Measurements from ENCODE around the gene TCF7L1.

TCF7L1 gene

GRCh38 chr2:85188852-85189251, 55.7 kb downstream of the TCF7L1 start:
- TF ChIP-seq EGR1 (IDR thresholded peaks at IDR 0.05) (no peak), CREB1 (IDR thresholded peaks at IDR 0.05; ENCODE audit: low read depth) (no peak), NFIC (IDR thresholded peaks at IDR 0.05) (no peak), YY1 (IDR thresholded peaks at IDR 0.05; ENCODE audit: low read depth) (no peak), FOXM1 (IDR thresholded peaks at IDR 0.05; ENCODE audit: borderline replicate concordance, low read depth) (no peak), TEAD4 (IDR thresholded peaks at IDR 0.05) (no peak), EP300 (IDR thresholded peaks at IDR 0.05; ENCODE audit: borderline replicate concordance) (no peak), ZBTB7A (IDR thresholded peaks at IDR 0.05; ENCODE audit: low read depth) (no peak), TAF1 (IDR thresholded peaks at IDR 0.05; ENCODE audit: low read depth) (no peak), REST (IDR thresholded peaks at IDR 0.05; ENCODE audit: low read depth) (no peak), MAX (IDR thresholded peaks at IDR 0.05) (no peak), CEBPB (IDR thresholded peaks at IDR 0.05) (no peak), TCF12 (IDR thresholded peaks at IDR 0.05; ENCODE audit: low read depth) (no peak), RAD21 (IDR thresholded peaks at IDR 0.05; ENCODE audit: low read depth) (no peak)
- TF ChIP-seq, protein P1, sequence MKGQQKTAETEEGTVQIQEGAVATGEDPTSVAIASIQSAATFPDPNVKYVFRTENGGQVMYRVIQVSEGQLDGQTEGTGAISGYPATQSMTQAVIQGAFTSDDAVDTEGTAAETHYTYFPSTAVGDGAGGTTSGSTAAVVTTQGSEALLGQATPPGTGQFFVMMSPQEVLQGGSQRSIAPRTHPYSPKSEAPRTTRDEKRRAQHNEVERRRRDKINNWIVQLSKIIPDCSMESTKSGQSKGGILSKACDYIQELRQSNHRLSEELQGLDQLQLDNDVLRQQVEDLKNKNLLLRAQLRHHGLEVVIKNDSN (IDR thresholded peaks at IDR 0.05): no peak

GRCh38 chr2:85189606-85190270, 56.5 kb downstream of the TCF7L1 start:
- no peak for TF ChIP-seq EGR1 (IDR thresholded peaks at IDR 0.05)
- TF ChIP-seq ZBTB7A (IDR thresholded peaks at IDR 0.05; ENCODE audit: low read depth): no peak
- TF ChIP-seq REST (IDR thresholded peaks at IDR 0.05; ENCODE audit: low read depth): no peak
- TF ChIP-seq CEBPB (IDR thresholded peaks at IDR 0.05): no peak
- no peak for TF ChIP-seq TEAD4 (IDR thresholded peaks at IDR 0.05)
- TF ChIP-seq FOXM1 (IDR thresholded peaks at IDR 0.05; ENCODE audit: borderline replicate concordance, low read depth): no peak
- no peak for TF ChIP-seq MAX (IDR thresholded peaks at IDR 0.05)
- TF ChIP-seq TAF1 (IDR thresholded peaks at IDR 0.05; ENCODE audit: low read depth): no peak
- TF ChIP-seq, protein P1 (IDR thresholded peaks at IDR 0.05): no peak
- no peak for TF ChIP-seq RAD21 (IDR thresholded peaks at IDR 0.05; ENCODE audit: low read depth)

DNA sequence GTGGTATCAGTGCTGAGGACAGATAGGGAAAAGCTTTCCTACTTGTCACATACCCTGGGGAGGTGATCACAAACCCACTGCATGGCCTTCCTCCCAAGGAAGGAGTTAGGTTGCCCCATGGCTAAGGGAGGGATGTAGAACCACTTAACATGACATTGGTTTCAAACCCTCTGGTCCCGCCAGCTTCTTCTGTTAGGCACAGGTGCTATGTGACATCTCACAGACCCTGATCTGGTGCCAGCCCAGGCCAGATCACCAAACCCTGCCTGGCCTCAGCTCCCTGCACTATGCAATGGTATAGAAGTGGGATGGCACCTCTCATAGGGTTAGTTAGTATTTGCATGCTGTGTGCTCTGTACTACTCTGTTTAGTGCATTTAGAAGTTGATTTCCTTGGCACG, 58.0 kb downstream of the TCF7L1 start:
- TF ChIP-seq TEAD4 (IDR thresholded peaks at IDR 0.05) (no peak), YY1 (IDR thresholded peaks at IDR 0.05; ENCODE audit: low read depth) (no peak), TAF1 (IDR thresholded peaks at IDR 0.05; ENCODE audit: low read depth) (no peak), CEBPB (IDR thresholded peaks at IDR 0.05) (no peak), ZBTB7A (IDR thresholded peaks at IDR 0.05; ENCODE audit: low read depth) (no peak), RAD21 (IDR thresholded peaks at IDR 0.05; ENCODE audit: low read depth) (no peak), CREB1 (IDR thresholded peaks at IDR 0.05; ENCODE audit: low read depth) (no peak), EGR1 (IDR thresholded peaks at IDR 0.05) (no peak), FOXM1 (IDR thresholded peaks at IDR 0.05; ENCODE audit: borderline replicate concordance, low read depth) (no peak), REST (IDR thresholded peaks at IDR 0.05; ENCODE audit: low read depth) (no peak)
- TF ChIP-seq, protein P1 (IDR thresholded peaks at IDR 0.05): no peak
